Measurements from ENCODE around the gene ING2. TPM values are rescaled to one million over a fixed set of nuclear protein-coding genes. Genes with fewer than 3 reads are reported as not detected.

The ING2 gene
- polyA plus RNA-seq, 1 experiment, result 4.4 TPM

- CTCF ChIA-PET, result interaction anchor here (0.6 to 1.2 kb wide), 2 partner anchors 41 to 891 kb away, joined by 3 read pairs; partner anchors contain the start of gene CDKN2AIP
- Histone ChIP-seq H3K36me3 (ENCODE audit: control insufficient read depth, insufficient read depth, low read length) (no peaks in the 10 kb centered on the region), H3K4me3 (ENCODE audit: low read depth, low read length) (no peak overlapping the region), H3K27me3 (ENCODE audit: control insufficient read depth, insufficient read depth, low read length) (no peaks in the 10 kb centered on the region)
- POLR2A ChIA-PET, result interaction anchor here (0.7 kb wide), 1 partner anchor 1050 kb away, joined by 3 read pairs; no protein-coding TSS in a partner anchor
- TF ChIP-seq, protein P1, sequence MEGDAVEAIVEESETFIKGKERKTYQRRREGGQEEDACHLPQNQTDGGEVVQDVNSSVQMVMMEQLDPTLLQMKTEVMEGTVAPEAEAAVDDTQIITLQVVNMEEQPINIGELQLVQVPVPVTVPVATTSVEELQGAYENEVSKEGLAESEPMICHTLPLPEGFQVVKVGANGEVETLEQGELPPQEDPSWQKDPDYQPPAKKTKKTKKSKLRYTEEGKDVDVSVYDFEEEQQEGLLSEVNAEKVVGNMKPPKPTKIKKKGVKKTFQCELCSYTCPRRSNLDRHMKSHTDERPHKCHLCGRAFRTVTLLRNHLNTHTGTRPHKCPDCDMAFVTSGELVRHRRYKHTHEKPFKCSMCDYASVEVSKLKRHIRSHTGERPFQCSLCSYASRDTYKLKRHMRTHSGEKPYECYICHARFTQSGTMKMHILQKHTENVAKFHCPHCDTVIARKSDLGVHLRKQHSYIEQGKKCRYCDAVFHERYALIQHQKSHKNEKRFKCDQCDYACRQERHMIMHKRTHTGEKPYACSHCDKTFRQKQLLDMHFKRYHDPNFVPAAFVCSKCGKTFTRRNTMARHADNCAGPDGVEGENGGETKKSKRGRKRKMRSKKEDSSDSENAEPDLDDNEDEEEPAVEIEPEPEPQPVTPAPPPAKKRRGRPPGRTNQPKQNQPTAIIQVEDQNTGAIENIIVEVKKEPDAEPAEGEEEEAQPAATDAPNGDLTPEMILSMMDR (IDR thresholded peaks at IDR 0.05; ENCODE audit: insufficient read depth, low read depth, low read length), result no peak
- DNase-seq (ENCODE audit: low read depth), result no peak
These were observed 19.3 kb upstream of the ING2 start for GRCh38 chr4:183485411-183486160.

DNA sequence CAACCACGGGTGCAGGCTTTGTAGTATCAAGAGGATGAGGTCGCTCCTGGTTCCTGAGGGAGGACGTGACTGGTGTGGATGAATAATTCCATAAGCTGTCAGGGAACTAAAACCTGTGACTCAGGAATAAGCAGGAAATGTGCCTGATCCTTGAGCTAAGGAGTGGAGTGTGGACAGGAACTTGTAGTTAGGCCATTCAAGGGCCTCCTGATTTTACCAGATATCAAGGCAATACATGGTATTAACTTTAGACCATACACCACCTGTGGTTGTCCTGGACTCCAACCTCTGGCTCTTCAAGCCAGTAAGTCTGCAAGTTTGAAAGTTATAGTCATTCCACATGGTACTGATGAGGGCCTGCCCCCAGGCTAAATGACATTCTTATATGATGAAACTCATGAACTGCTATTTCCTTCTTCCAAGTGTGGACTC, 12.1 kb upstream of the ING2 start:
- Histone ChIP-seq H3K4me3 (ENCODE audit: low read depth, low read length) (no peak overlapping the region), H3K36me3 (ENCODE audit: control insufficient read depth, insufficient read depth, low read length) (no peaks in the 10 kb centered on the region), H3K27me3 (ENCODE audit: control insufficient read depth, insufficient read depth, low read length) (no peaks in the 10 kb centered on the region)
- TF ChIP-seq, protein P1 (IDR thresholded peaks at IDR 0.05; ENCODE audit: insufficient read depth, low read depth, low read length), result no peak
- DNase-seq (ENCODE audit: low read depth), result peak; percentile 86
- CTCF ChIA-PET, result interaction anchor here (0.9 kb wide), 1 partner anchor 15 kb away, joined by 3 read pairs; no protein-coding TSS in a partner anchor
- POLR2A ChIA-PET, result no interaction called here

GRCh38 chr4:183493246-183493645, 11.6 kb upstream of the ING2 start:
- CTCF ChIA-PET, result interaction anchor here (0.9 kb wide), 1 partner anchor 15 kb away, joined by 3 read pairs; no protein-coding TSS in a partner anchor

DNA sequence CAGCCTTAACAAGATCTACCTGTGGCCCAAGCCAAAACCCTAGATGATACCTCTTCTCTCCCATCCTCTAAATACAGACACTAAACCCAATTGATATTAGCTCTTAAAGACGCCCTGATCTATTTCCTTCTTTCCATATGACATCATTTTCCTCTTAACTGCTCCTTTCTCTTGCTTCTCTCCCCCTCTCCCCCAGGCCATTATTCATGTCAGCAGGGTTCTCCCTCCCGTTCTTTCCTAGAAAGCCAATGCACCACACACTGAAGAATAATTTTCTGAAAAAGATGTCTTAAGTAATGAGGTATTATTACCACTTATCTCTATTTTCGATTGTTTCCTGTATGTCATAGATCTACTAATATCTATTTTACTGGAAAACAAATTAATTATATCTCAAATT, 9.7 kb upstream of the ING2 start:
- POLR2A ChIA-PET, result no interaction called here
- H3K27me3 ChIP-seq (ENCODE audit: control insufficient read depth, insufficient read depth, low read length), result no peaks in the 10 kb centered on the region
- TF ChIP-seq, protein P1 (IDR thresholded peaks at IDR 0.05; ENCODE audit: insufficient read depth, low read depth, low read length), result no peak
- no peaks in the 10 kb centered on the region for H3K36me3 ChIP-seq (ENCODE audit: control insufficient read depth, insufficient read depth, low read length)
- no peak for DNase-seq (ENCODE audit: low read depth)
- no peak overlapping the region for H3K4me3 ChIP-seq (ENCODE audit: low read depth, low read length)
- CTCF ChIA-PET, result interaction anchor here (1.0 to 1.3 kb wide), 2 partner anchors 22 to 23 kb away, joined by 3 read pairs; no protein-coding TSS in a partner anchor

More at GRCh38 chr4:183493246-183493645, 11.6 kb upstream of the ING2 start:
- H3K4me3 ChIP-seq (ENCODE audit: low read depth, low read length), result no peak overlapping the region
- TF ChIP-seq, protein P1 (IDR thresholded peaks at IDR 0.05; ENCODE audit: insufficient read depth, low read depth, low read length), result no peak
- H3K27me3 ChIP-seq (ENCODE audit: control insufficient read depth, insufficient read depth, low read length), result no peaks in the 10 kb centered on the region
- DNase-seq (ENCODE audit: low read depth), result peak; percentile 30
- POLR2A ChIA-PET, result no interaction called here
- H3K36me3 ChIP-seq (ENCODE audit: control insufficient read depth, insufficient read depth, low read length), result no peaks in the 10 kb centered on the region

DNA sequence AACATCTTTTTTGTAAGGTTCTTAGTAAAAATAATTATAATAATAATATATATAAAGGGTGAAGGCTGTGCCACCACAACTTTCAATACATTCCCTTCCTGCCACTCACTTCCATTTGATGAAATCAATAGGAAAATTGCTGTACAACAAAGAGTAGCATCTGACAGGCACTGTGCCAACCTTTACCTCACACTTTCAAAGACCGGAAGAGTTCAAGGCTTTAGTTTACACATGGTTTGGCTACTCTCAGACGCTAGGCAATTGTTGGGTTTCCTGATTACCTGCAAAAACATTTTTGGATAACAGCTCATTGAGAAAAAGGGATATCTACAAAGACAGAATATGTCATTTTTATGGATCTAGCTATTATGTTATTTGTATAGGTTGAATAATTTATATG, 5.5 kb upstream of the ING2 start:
- CTCF ChIA-PET, result interaction anchor here (1.4 kb wide), 1 partner anchor 101 kb away, joined by 3 read pairs; no protein-coding TSS in a partner anchor
- Histone ChIP-seq H3K36me3 (ENCODE audit: control insufficient read depth, insufficient read depth, low read length) (no peaks in the 10 kb centered on the region), H3K27me3 (ENCODE audit: control insufficient read depth, insufficient read depth, low read length) (no peaks in the 10 kb centered on the region), H3K4me3 (ENCODE audit: low read depth, low read length) (no peak overlapping the region)
- TF ChIP-seq, protein P1 (IDR thresholded peaks at IDR 0.05; ENCODE audit: insufficient read depth, low read depth, low read length), result no peak
- POLR2A ChIA-PET, result no interaction called here
- DNase-seq (ENCODE audit: low read depth), result no peak
